CD1c-positive myeloid dendritic cell (primary cell): ENCODE measurements around the gene SETD3.
"Not testable (repeated sequence)": the region's sequence is repeated elsewhere in the genome, so short reads cannot be mapped to it uniquely, and the experiment has no call there.

Experiments
- DNase-seq: peaks from one replicate; pipeline ENCODE4 v3.0.0-alpha.2; 2016; ENCODE audit errors: extremely low spot score

Gene SETD3

DNA sequence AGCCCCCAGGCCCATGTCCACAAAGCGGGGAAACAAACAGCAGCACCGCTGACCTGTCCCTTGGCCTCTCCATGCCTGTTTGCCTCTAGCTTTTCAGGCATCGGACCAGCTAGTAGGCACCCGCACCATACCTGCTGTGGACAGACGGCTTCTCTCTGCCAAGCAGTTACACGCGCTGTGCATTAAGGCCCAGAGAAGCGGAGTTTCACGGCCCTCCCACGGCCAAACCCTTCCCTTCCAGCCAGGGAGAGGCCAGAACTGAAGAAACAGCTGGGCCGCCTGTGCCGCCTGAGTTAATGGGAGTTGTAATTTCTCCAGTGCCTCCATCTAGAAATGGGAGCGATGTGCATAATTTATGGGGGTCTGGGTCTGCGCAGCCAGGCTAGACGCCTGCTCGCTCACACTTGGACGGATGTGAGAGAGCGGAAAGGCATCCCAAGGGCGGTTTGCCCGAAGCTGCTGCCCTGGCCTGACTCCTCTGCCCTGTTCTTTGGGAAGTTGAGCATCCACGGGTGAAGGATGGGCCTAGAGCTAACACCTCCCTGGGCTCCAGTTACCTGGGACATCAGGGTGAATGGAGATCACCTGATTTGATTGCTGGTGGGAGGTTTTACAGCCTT is 119.0 kb downstream of the SETD3 start:
- DNase-seq = no peak

DNA sequence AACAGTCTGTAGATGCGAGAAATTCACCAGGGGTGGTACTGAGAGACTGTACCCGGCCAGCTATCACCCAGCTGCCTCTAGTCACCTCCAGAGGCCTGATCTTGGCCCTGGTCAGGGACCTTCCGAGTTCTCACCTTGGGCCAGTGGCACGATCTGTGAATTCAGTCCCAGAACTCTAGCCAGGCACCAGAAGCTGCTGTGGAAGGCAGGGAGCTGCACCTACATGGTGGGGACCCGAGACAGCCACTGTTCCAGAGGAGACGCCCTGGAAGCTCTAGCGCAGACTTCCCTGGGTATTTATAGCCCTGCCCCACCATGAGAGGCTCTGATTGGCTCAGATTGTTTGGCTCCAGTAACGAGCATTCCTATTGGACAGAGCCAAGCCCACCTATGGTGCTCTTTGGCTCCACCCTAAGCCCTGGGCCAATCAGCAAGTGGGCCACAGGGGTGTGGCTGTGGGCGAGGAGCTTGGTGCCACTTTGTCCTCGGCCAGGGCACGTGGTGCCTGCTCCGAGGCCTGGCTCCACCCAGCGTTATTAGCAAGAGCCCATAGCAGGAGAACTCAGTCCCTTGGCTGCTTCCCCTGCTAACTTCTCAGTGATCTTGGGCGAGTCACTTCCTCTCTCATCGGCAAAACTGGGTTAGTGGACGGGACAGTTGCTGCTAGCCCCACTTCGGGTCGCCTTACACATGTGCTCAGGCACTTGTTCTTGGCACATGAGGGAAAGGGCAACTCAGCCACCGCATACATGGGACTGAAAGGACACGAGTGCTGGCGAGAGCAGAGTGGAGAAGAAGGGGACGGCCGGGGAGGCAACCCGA is 119.7 kb downstream of the SETD3 start:
- no peak for DNase-seq

- DNase-seq = no peak
Measured at GRCh38 chr14:99359906-99360305, 120.8 kb downstream of the SETD3 start.

GRCh38 chr14:99357916-99358390 is 122.7 kb downstream of the SETD3 start:
- DNase-seq = no peak

- DNase-seq = no peak
Measured at GRCh38 chr14:99357151-99357915, 123.3 kb downstream of the SETD3 start.

DNA sequence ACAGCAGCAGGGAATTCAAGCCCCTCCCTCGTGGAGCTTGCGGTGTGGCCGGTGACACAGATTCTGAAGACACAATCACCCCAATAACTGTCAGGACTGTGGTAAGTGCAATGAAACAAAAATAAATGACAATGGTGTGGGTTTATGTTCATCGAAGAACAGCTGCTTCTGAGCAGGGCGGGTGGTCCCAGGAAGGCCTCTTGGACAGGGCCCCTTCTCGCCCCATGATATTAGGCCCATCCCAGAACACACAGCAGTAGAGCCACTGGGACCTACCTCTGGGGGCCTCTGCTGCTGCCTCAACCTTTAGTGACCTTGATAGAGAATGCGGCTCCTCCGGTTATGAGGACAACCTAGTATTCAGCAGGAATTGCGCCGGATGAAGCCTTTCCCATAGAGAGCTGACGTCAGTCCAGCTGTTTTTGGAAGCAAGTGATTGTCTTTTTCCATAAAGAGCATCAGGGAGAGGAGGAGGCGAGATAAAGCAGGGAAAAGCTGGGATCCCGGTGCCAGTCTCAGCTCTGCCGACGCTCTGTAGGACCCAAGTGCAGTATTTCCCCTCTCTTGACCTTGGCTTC is 124.5 kb downstream of the SETD3 start:
- no peak for DNase-seq

- no peak for DNase-seq
Measured at GRCh38 chr14:99354166-99354875, 126.3 kb downstream of the SETD3 start.

- DNase-seq = no peak
Measured at GRCh38 chr14:99352688-99353280, 127.9 kb downstream of the SETD3 start.

- DNase-seq = no peak
Measured at GRCh38 chr14:99351166-99352007, 129.3 kb downstream of the SETD3 start.

DNA sequence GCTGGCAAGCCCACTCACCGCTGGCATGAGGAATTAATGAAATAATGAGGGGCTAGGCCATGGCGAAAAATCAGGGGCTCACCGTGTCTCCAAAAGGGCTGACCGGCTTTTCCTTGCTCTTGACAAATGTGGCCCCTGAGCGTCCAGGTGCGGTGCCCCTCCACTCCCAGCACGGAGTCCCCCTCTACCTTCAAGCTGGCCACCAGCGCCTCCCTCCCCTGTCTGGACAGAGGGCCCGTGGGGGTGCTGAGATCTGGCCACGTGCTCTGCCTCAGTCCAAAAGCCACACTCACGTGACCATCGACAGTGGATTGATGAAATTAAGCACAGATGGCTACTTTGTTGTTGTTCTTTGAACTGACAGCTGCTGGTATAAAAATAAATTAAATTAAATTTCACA is 129.9 kb downstream of the SETD3 start:
- DNase-seq = no peak

GRCh38 chr14:99349721-99350495 is 130.8 kb downstream of the SETD3 start:
- DNase-seq = no peak

- no peak for DNase-seq
Measured at GRCh38 chr14:99348816-99349614, 131.6 kb downstream of the SETD3 start.

GRCh38 chr14:99348231-99348630 is 132.4 kb downstream of the SETD3 start:
- DNase-seq = not testable (repeated sequence)
